ENCODE measurements around the gene HOXA1.
"Not testable (repeated sequence)": the region's sequence is repeated elsewhere in the genome, so short reads cannot be mapped to it uniquely, and the experiment has no call there.

HOXA1 gene

GRCh38 chr7:27045972-27046371 is 49.8 kb downstream of the HOXA1 start:
- not testable (repeated sequence) for DNase-seq (ENCODE audit: low spot score)

- not testable (repeated sequence) for DNase-seq (ENCODE audit: low spot score)
Measured at GRCh38 chr7:27045066-27045465, 50.7 kb downstream of the HOXA1 start.

All from AG08395 (cell line).